Mesothelial cell of epicardium (in vitro differentiated cells): ENCODE results near the gene RNASEL. TPM values are rescaled to one million over a fixed set of nuclear protein-coding genes. Genes with fewer than 3 reads are reported as not detected.
A peak's percentile ranks its signal among the peaks of the same experiment; 100 is the strongest.

ENCODE experiments used
- DNase-seq, 2 experiments: peaks; one replicate each; pipeline ENCODE4 v3.0.0; 2021; ENCODE audit warnings: low spot score in 2 of 2; ENCODE audit not compliant: unreplicated experiment in 2 of 2
- H3K27ac Mint-ChIP-seq: 2 replicates; pipeline ENCODE4 v1.8.0; 2021; ENCODE audit warnings: mixed read lengths
- H3K27me3 Mint-ChIP-seq: 2 replicates; pipeline ENCODE4 v1.8.0; 2021; ENCODE audit warnings: low read depth, mixed read lengths
- H3K36me3 Mint-ChIP-seq: 2 replicates; pipeline ENCODE4 v1.8.0; 2021; ENCODE audit warnings: mixed read lengths
- H3K4me1 Mint-ChIP-seq: 2 replicates; pipeline ENCODE4 v1.8.0; 2021; ENCODE audit warnings: mixed read lengths
- H3K4me3 Mint-ChIP-seq: 2 replicates; pipeline ENCODE4 v1.8.0; 2021; ENCODE audit warnings: mild to moderate bottlenecking, moderate library complexity, mixed read lengths
- H3K9me3 Mint-ChIP-seq: 2 replicates; pipeline ENCODE4 v1.8.0; 2021; ENCODE audit warnings: mixed read lengths
- CTCF ChIP-seq: fragments of 200-600 bp; sonication (generic); IDR thresholded peaks from one replicate; pipeline ENCODE4 v1.5.0; 2021; ENCODE audit warnings: antibody characterized with exemption; ENCODE audit not compliant: unreplicated experiment
- total RNA-seq: library from RNA; stranded (reverse); gene quantifications from 3 replicates; pipeline ENCODE4 v1.2.1, GENCODE V29; 2021

RNASEL gene
- total RNA-seq, 1 donor from 2014 or later, result 5.6 TPM

- no peaks in the 10 kb centered on the region for H3K36me3 Mint-ChIP-seq
- no peak for DNase-seq
- no peaks in the 10 kb centered on the region for H3K9me3 Mint-ChIP-seq
- H3K27me3 Mint-ChIP-seq, result peaks cover 3% of the 10 kb centered on the region
- H3K4me3 Mint-ChIP-seq, result no peak overlapping the region
- H3K27ac Mint-ChIP-seq, result no peak overlapping the region
- H3K4me1 Mint-ChIP-seq, result no peaks in the 10 kb centered on the region
- no peak for TF ChIP-seq CTCF
Measured at GRCh38 chr1:182598296-182598695, 9.2 kb upstream of the RNASEL start.

- Mint-ChIP-seq H3K27ac (no peak overlapping the region), H3K4me3 (no peak overlapping the region), H3K36me3 (no peaks in the 10 kb centered on the region), H3K9me3 (no peaks in the 10 kb centered on the region), H3K4me1 (no peaks in the 10 kb centered on the region), H3K27me3 (no peaks in the 10 kb centered on the region)
- DNase-seq, result no peak
- TF ChIP-seq CTCF, result no peak
Measured at GRCh38 chr1:182596934-182597333, 7.9 kb upstream of the RNASEL start.

GRCh38 chr1:182595641-182596240, 6.7 kb upstream of the RNASEL start:
- H3K27me3 Mint-ChIP-seq, result no peaks in the 10 kb centered on the region
- peak in 1 of 2 experiments; percentile 71 for DNase-seq
- H3K9me3 Mint-ChIP-seq, result no peaks in the 10 kb centered on the region
- no peaks in the 10 kb centered on the region for H3K36me3 Mint-ChIP-seq
- H3K4me1 Mint-ChIP-seq, result no peaks in the 10 kb centered on the region
- H3K27ac Mint-ChIP-seq, result no peak overlapping the region
- no peak overlapping the region for H3K4me3 Mint-ChIP-seq
- peak; percentile 79 for TF ChIP-seq CTCF

- no peak for DNase-seq
- TF ChIP-seq CTCF, result no peak
- Mint-ChIP-seq H3K9me3 (no peaks in the 10 kb centered on the region), H3K4me3 (no peak overlapping the region), H3K27ac (no peak overlapping the region), H3K27me3 (no peaks in the 10 kb centered on the region), H3K36me3 (peaks cover 17% of the 10 kb centered on the region), H3K4me1 (peaks cover 16% of the 10 kb centered on the region)
Measured at GRCh38 chr1:182589931-182590330, 875 bp upstream of the RNASEL start.

GRCh38 chr1:182589520-182589919, 464 bp upstream of the RNASEL start:
- no peaks in the 10 kb centered on the region for H3K9me3 Mint-ChIP-seq

More at GRCh38 chr1:182589520-182589919, 464 bp upstream of the RNASEL start:
- peaks cover 17% of the 10 kb centered on the region for H3K36me3 Mint-ChIP-seq
- peaks cover 16% of the 10 kb centered on the region for H3K4me1 Mint-ChIP-seq
- peak overlapping the region; percentile 88 for H3K4me3 Mint-ChIP-seq
- TF ChIP-seq CTCF, result no peak
- H3K27me3 Mint-ChIP-seq, result no peaks in the 10 kb centered on the region
- peak overlapping the region; percentile 98 for H3K27ac Mint-ChIP-seq
- DNase-seq, result no peak
